Trophoblast cell (in vitro differentiated cells and primary cell): ENCODE measurements around the gene UNC13B.
A peak's percentile ranks its signal among the peaks of the same experiment; 100 is the strongest.

Source experiments
- DNase-seq, 2 donors: peaks; one replicate each; pipeline ENCODE4 v3.0.0-alpha.2; 2016
- H2AFZ ChIP-seq: 2 replicates; pipeline ENCODE4 v1.6.1; 2013; ENCODE audit warnings: low read length, moderate library complexity, mild to moderate bottlenecking; ENCODE audit not compliant: insufficient read depth, poor library complexity
- H2AK5ac ChIP-seq: 2 replicates; pipeline ENCODE4 v1.6.1; 2013; ENCODE audit warnings: mild to moderate bottlenecking, low read length
- H2BK120ac ChIP-seq: 2 replicates; pipeline ENCODE4 v1.6.1; 2013; ENCODE audit warnings: low read length, mild to moderate bottlenecking, moderate library complexity; ENCODE audit not compliant: insufficient read depth, poor library complexity
- H2BK12ac ChIP-seq: 2 replicates; pipeline ENCODE4 v1.6.1; 2013; ENCODE audit warnings: mild to moderate bottlenecking, low read length, moderate library complexity
- H2BK5ac ChIP-seq: 2 replicates; pipeline ENCODE4 v1.6.1; 2013; ENCODE audit warnings: low read length, low read depth, moderate library complexity, mild to moderate bottlenecking; ENCODE audit not compliant: poor library complexity
- H3K14ac ChIP-seq: 2 replicates; pipeline ENCODE4 v1.6.1; 2013; ENCODE audit warnings: mild to moderate bottlenecking, low read length
- H3K18ac ChIP-seq: 2 replicates; pipeline ENCODE4 v1.6.1; 2013; ENCODE audit warnings: mild to moderate bottlenecking, low read length
- H3K23ac ChIP-seq: 2 replicates; pipeline ENCODE4 v1.6.1; 2013; ENCODE audit warnings: low read length
- H3K27ac ChIP-seq: 2 replicates; pipeline ENCODE4 v1.5.1; 2013; ENCODE audit warnings: low read depth, mild to moderate bottlenecking, inconsistent platforms, low read length, moderate library complexity
- H3K27me3 ChIP-seq: 2 replicates; pipeline ENCODE4 v1.6.1; 2013; ENCODE audit warnings: inconsistent platforms, mild to moderate bottlenecking, low read length, moderate library complexity; ENCODE audit not compliant: insufficient read depth
- H3K36me3 ChIP-seq, 2 experiments: 1 replicate in 1 of 2; 2 replicates in 1 of 2; pipeline ENCODE4 v1.6.1; 2013; ENCODE audit warnings: low read length in 2 of 2, mild to moderate bottlenecking in 2 of 2, moderate library complexity in 1 of 2; ENCODE audit not compliant: insufficient read depth in 2 of 2, control insufficient read depth in 1 of 2
- H3K4ac ChIP-seq: 2 replicates; pipeline ENCODE4 v1.6.1; 2013; ENCODE audit warnings: low read depth, mild to moderate bottlenecking, low read length, moderate library complexity
- H3K4me1 ChIP-seq, 2 experiments: 1 replicate in 1 of 2; 2 replicates in 1 of 2; pipeline ENCODE4 v1.6.1; 2013; ENCODE audit warnings: low read length in 2 of 2, mild to moderate bottlenecking in 2 of 2, moderate library complexity in 1 of 2; ENCODE audit not compliant: insufficient read depth in 2 of 2, control insufficient read depth in 1 of 2
- H3K4me2 ChIP-seq: 2 replicates; pipeline ENCODE4 v1.6.1; 2013; ENCODE audit warnings: inconsistent platforms, mild to moderate bottlenecking, low read length, moderate library complexity
- H3K4me3 ChIP-seq: 2 replicates; pipeline ENCODE4 v1.5.1; 2013; ENCODE audit warnings: mild to moderate bottlenecking, low read depth, low read length, inconsistent platforms
- H3K79me1 ChIP-seq: one replicate; pipeline ENCODE4 v1.6.1; 2013; ENCODE audit warnings: low read length
- H3K79me2 ChIP-seq: 2 replicates; pipeline ENCODE4 v1.6.1; 2013; ENCODE audit warnings: low read length, mild to moderate bottlenecking; ENCODE audit not compliant: control insufficient read depth, insufficient read depth, poor library complexity
- H3K9ac ChIP-seq: 2 replicates; pipeline ENCODE4 v1.6.1; 2013; ENCODE audit warnings: mild to moderate bottlenecking, low read length
- H3K9me3 ChIP-seq: 2 replicates; pipeline ENCODE4 v1.6.1; 2013; ENCODE audit warnings: low read depth, mild to moderate bottlenecking, control low read depth, inconsistent platforms, low read length; ENCODE audit not compliant: insufficient read depth
- H4K12ac ChIP-seq: 2 replicates; pipeline ENCODE4 v1.6.1; 2013; ENCODE audit warnings: low read depth, mild to moderate bottlenecking, low read length, moderate library complexity
- H4K8ac ChIP-seq: 2 replicates; pipeline ENCODE4 v1.6.1; 2013; ENCODE audit warnings: low read depth, mild to moderate bottlenecking, low read length, moderate library complexity
- H4K91ac ChIP-seq: one replicate; pipeline ENCODE4 v1.6.1; 2013; ENCODE audit warnings: low read depth, mild to moderate bottlenecking, low read length, moderate library complexity
- WGBS: extraction: QIAGEN DNeasy Blood & Tissue Kit; methylation state at CpG from one replicate; pipeline ENCODE4 v1.1.7; 2013; ENCODE audit warnings: missing lambda C conversion rate; ENCODE audit not compliant: insufficient read length, insufficient coverage; ENCODE audit errors: extremely low coverage; 5-methylcytosine and 5-hydroxymethylcytosine counted together

The UNC13B gene

GRCh38 chr9:35134920-35135319 lies 26.9 kb upstream of the UNC13B start:
- Histone ChIP-seq H3K4me2 (no peak overlapping the region), H3K4ac (no peak overlapping the region), H3K79me2 (no peaks in the 10 kb centered on the region), H2AK5ac (no peak overlapping the region), H2BK120ac (no peak overlapping the region), H3K4me1 (no peaks in the 10 kb centered on the region), H3K9me3 (peaks cover 6% of the 10 kb centered on the region), H4K8ac (no peak overlapping the region), H3K4me3 (no peak overlapping the region), H3K18ac (no peak overlapping the region), H3K36me3 (no peaks in the 10 kb centered on the region), H2BK5ac (no peak overlapping the region), H3K9ac (no peak overlapping the region), H3K27ac (no peak overlapping the region), H4K12ac (no peak overlapping the region), H2AFZ (no peak overlapping the region), H2BK12ac (no peak overlapping the region), H3K23ac (no peak overlapping the region), H3K27me3 (no peaks in the 10 kb centered on the region), H4K91ac (no peak overlapping the region), H3K14ac (no peak overlapping the region), H3K79me1 (no peaks in the 10 kb centered on the region)
- no CpG with 5 or more reads among the region's 6 CpGs for WGBS
- no peak for DNase-seq

- H3K79me1 ChIP-seq: no peaks in the 10 kb centered on the region
- no peak overlapping the region for H4K8ac ChIP-seq
- no peaks in the 10 kb centered on the region for H3K4me1 ChIP-seq
- no peaks in the 10 kb centered on the region for H3K36me3 ChIP-seq
- H2BK120ac ChIP-seq: no peak overlapping the region
- H3K4me3 ChIP-seq: no peak overlapping the region
- H3K9ac ChIP-seq: no peak overlapping the region
- H4K91ac ChIP-seq: no peak overlapping the region
- H3K4ac ChIP-seq: no peak overlapping the region
- no peak overlapping the region for H3K14ac ChIP-seq
- H3K18ac ChIP-seq: no peak overlapping the region
- H3K27me3 ChIP-seq: no peaks in the 10 kb centered on the region
- H2BK5ac ChIP-seq: no peak overlapping the region
- H3K27ac ChIP-seq: no peak overlapping the region
- no peak overlapping the region for H4K12ac ChIP-seq
- H2AFZ ChIP-seq: no peak overlapping the region
- H3K9me3 ChIP-seq: peaks cover 6% of the 10 kb centered on the region
- H3K23ac ChIP-seq: no peak overlapping the region
- no peak overlapping the region for H3K4me2 ChIP-seq
- WGBS: no CpG with 5 or more reads among the region's 7 CpGs
- no peak overlapping the region for H2BK12ac ChIP-seq
- no peak for DNase-seq
- no peaks in the 10 kb centered on the region for H3K79me2 ChIP-seq
- H2AK5ac ChIP-seq: no peak overlapping the region
Measured at GRCh38 chr9:35135988-35136387, 25.8 kb upstream of the UNC13B start.

DNA sequence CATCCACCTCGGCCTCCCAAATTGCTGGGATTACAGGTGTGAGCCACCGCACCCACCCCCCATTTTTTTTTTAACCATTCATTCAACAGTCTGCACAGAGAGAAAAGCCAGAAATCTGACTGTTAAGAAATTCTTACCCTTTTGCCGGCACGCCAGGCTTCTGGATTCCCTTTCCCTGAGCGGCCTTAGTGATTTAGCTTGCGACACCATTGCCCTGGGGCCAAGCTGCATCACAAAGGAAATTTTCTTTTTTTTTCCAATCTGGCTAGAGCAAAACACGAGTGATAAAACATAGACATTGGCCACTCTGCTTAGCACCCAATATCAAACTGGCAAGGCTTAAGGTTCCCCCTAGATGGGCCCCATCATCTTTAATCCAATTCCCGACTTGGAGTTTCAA lies 24.9 kb upstream of the UNC13B start:
- H3K4ac ChIP-seq: no peak overlapping the region
- H3K23ac ChIP-seq: no peak overlapping the region
- H3K18ac ChIP-seq: no peak overlapping the region
- H2BK120ac ChIP-seq: no peak overlapping the region
- no peak overlapping the region for H2AK5ac ChIP-seq
- no peaks in the 10 kb centered on the region for H3K36me3 ChIP-seq
- no CpG with 5 or more reads among the region's 8 CpGs for WGBS
- H3K27ac ChIP-seq: no peak overlapping the region
- peak; percentile 73 to 86 for DNase-seq
- no peak overlapping the region for H3K4me2 ChIP-seq
- no peaks in the 10 kb centered on the region for H3K79me2 ChIP-seq
- H3K14ac ChIP-seq: no peak overlapping the region
- H3K27me3 ChIP-seq: no peaks in the 10 kb centered on the region
- no peak overlapping the region for H4K8ac ChIP-seq
- H2BK5ac ChIP-seq: no peak overlapping the region
- no peaks in the 10 kb centered on the region for H3K79me1 ChIP-seq
- H2BK12ac ChIP-seq: no peak overlapping the region
- H4K12ac ChIP-seq: no peak overlapping the region
- H3K4me1 ChIP-seq: no peaks in the 10 kb centered on the region
- no peak overlapping the region for H2AFZ ChIP-seq
- H3K9me3 ChIP-seq: peaks cover 12% of the 10 kb centered on the region
- H3K9ac ChIP-seq: no peak overlapping the region
- H3K4me3 ChIP-seq: no peak overlapping the region
- no peak overlapping the region for H4K91ac ChIP-seq

- H3K4me3 ChIP-seq: no peak overlapping the region
Measured at GRCh38 chr9:35140093-35140492, 21.7 kb upstream of the UNC13B start.

More at GRCh38 chr9:35140093-35140492, 21.7 kb upstream of the UNC13B start:
- H3K18ac ChIP-seq: no peak overlapping the region
- H2BK12ac ChIP-seq: no peak overlapping the region
- no peak overlapping the region for H3K9ac ChIP-seq
- no peak overlapping the region for H2AFZ ChIP-seq
- H3K4ac ChIP-seq: no peak overlapping the region
- no peak overlapping the region for H3K14ac ChIP-seq
- H3K4me1 ChIP-seq: no peaks in the 10 kb centered on the region
- H3K23ac ChIP-seq: no peak overlapping the region
- H4K8ac ChIP-seq: no peak overlapping the region
- H3K79me2 ChIP-seq: no peaks in the 10 kb centered on the region
- no peak overlapping the region for H4K12ac ChIP-seq
- no CpG with 5 or more reads among the region's 2 CpGs for WGBS
- peaks cover 21% of the 10 kb centered on the region for H3K9me3 ChIP-seq
- H2AK5ac ChIP-seq: no peak overlapping the region
- no peak overlapping the region for H3K4me2 ChIP-seq
- H3K27me3 ChIP-seq: no peaks in the 10 kb centered on the region
- H4K91ac ChIP-seq: no peak overlapping the region
- no peaks in the 10 kb centered on the region for H3K36me3 ChIP-seq
- DNase-seq: no peak
- no peak overlapping the region for H2BK5ac ChIP-seq
- H3K79me1 ChIP-seq: no peaks in the 10 kb centered on the region
- H3K27ac ChIP-seq: no peak overlapping the region
- H2BK120ac ChIP-seq: no peak overlapping the region
